HG03460 (cell line): ENCODE measurements around the gene BAG5.

Experiments
- ATAC-seq: cut with Tn5 transposase; IDR thresholded peaks from one replicate; pipeline ENCODE4 v1.9.1; 2021; ENCODE audit not compliant: unreplicated experiment

The BAG5 gene

DNA sequence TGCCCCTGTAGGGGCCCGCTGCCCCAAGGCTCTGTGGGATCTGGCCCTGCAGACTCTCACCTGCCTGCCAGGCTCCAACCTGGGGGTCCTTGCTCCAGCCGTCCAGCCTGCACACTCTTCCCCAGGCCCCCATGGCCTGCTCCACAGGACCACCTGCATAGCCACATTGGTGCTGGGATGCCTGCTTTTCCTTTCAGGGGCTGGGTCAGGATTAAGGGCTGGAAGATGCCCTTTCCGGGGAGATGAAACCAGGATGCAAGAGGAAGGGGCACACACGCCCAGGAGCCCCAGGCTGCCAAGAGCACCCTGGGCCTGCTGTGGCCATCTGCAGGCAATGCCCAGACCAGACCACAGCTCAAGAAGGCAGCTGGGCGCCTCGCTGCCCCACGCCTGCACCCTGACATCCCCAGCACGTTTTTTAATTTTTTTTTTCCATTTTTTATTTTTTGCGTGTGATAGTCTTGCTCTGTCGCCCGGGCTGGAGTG, 15.0 kb downstream of the BAG5 start:
- no peak for ATAC-seq

DNA sequence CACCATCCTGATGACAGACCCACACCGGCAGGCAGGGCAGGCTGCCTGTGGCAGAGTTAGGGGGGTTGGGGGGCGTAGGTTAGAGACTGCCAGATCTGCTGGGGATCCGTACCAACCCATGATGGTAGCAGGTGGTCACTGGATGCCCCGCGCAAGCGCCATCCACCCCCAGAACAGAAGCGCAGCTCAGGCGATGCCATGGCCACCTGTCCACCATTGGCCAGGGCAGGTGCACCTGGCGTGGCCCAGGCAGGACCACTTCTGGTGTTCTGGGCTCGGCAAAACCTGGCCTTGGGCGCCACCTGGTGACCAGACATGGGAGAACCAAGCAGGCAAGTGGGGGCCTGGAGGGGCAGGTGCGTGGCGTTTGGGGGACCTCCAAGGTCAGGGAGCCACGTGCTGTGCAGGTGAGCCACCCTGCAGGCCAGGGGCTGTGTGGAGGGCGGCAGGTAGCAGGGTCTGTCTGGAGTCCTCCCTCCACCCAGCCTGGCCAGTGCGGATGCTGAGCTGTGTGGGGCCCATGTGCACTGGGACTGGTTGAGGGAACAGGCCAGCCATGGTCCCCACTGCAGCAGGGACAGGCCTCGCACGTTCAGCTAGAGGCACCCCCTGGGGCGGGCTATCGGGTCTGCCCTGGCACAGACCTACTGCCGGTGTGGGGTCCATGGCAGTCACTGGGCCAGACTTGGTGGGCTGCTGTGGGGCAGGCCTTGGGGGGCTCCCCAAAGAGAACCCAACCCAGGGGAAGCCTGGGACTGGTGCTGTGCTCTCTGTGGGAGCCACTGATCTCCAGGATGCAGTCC, 15.6 kb downstream of the BAG5 start:
- no peak for ATAC-seq

DNA sequence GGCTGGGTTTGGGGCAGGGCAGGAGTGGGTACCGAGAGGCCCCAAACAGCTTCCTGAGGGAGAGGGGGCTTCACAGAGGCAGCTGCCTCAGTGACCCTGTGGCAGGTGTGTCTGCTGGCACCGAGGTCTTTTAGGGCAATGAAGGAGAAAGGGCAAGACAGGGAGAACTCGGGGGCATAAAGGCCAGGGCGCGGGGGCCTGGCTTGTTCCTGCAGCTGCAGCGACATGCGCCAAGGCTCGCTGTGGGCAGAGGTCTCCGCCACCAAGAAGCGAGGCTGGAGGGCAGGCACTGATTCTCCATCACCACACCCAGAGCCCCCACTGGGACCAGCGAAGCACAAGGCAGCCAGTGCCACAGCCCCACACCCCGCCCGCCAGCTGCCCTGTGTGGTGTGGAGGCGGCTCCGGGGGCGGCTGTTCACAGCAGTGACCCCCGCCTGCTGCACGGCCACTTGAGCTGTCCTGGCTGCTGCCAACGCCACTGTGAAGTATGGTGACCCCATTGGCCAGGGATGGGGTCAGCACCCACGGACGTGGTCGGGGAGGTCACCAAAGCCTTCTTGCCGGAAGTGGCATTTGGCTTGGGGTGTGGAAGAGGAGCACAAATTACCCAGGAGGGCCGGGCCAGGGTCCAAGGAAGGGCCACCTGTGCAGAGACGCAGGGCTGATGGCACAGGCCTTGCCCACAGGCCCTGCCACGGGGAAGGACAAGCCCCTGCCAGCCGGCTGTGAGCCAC, 16.4 kb downstream of the BAG5 start:
- ATAC-seq, result no peak

DNA sequence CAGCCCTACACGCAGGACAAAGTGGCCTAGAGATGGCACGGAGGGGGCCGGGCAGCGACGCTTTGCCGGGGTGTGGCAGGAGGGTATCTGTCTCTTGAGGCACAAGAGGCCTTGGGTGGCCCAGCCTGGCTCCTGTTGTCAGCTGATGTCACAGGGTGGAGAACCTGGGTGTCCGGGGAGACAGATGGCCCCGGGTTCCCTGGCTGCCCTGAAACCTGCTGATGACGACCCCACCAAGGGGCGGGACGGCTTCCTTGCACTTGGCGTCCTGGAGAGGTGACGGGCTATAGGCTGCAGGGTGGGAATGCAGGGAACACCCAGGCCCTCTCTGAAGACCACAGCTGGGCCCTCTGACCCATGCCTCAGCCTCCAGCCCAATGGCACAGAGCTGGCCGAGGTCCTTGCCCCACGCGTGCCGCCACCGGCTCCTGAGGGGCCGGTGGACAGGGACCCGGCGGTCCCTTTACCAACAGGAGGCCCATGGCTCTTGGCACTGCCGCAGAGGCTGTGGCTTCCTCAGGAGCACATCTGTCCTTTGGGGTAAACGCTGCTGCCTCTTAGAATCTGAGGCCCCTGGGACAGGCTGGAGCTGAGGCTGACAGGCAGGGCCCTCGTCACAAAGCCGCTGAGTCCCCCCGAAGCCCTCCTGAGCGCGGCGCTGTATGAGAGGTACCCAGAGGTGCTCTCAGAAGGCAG, 17.1 kb downstream of the BAG5 start:
- ATAC-seq, result no peak

DNA sequence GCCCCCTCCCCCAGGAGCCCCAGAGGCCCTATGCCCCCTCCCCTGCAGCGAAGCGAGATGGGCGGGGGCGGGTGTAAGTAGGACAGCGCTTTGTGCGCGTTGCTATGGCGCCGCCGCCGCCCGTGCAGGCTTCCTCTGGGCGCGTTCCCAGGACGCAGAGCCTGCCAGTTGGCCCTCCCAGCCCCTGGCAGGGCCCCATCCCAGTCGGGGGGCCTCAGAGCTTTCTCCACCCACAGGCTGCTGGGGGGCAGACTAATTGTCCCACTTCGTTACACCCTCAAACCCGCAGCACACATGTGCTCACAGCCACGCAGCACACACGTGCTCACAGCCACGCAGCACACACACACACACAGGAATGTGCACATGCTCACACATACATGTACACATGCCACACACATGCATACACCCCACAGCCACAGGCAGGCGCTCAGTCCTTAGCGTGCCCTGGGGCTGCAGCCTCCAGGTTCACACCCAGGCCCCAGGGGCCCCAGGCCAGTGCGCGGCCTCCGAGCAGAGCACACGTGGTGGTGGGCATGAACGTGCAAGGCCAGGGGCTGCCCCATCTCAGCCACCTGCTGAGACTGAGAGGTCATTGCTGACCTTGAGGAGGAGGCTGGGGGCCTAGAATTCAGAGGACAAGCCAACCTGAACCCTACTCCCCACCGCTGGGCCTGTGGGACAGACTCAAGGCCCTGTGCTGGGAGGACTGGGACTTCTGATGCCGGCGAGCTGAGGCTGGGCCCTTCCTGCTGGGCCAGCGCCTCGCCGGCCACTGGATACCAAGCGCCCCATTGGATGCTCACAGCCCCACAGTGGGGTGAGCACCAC, 17.9 kb downstream of the BAG5 start:
- no peak for ATAC-seq

DNA sequence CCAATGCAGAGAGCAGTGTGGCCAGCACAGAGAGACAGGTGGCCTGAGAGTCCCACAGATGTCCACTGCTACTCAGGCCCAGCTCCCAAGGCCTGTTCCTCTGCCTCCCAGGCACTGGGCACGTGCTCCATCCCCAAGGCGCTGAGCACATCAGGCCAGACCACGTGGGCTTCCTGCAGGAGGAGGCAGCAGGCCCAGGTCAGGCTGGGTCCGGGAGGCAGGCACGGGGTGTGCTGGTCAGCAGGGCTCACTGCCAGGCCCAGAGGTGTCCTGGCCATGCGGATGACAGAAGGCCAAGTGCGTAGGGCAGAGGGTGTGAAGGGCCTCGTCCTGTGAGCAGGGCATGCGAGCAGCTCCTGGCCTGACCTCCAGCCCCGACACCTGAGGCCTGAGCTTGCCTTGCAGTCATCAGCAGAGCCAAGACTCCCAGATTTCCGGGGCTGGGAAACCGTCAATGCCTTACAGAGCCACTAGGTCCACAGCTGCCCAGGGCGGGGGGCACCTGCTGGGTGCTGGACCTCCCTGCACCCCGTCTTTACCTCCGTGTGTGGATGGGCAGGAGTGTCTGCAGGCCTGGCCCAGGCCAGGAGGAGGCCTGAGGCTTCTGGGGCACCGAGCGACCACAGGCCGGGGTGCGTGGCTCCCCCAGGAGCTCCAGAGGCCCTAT, 18.6 kb downstream of the BAG5 start:
- no peak for ATAC-seq

DNA sequence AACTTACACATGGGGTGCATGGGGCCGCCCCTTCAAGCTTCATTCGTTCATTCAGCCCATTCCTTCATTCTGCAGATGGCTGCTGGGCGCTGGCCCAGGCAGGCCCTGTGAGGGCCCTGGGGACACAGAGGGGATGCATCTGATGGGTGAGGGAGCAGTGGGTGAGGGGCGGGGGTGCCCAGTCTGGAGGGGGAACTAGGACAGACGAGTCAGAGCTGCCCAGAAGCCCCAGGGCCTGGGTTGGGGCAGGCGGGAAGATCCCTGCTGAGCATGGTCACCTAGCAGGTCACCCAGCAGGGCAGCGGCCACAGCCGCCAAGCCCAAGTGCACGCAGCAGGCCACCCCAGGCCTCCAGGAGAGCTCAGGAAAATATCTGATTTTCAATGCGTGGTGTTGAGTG, 19.3 kb downstream of the BAG5 start:
- ATAC-seq, result no peak

DNA sequence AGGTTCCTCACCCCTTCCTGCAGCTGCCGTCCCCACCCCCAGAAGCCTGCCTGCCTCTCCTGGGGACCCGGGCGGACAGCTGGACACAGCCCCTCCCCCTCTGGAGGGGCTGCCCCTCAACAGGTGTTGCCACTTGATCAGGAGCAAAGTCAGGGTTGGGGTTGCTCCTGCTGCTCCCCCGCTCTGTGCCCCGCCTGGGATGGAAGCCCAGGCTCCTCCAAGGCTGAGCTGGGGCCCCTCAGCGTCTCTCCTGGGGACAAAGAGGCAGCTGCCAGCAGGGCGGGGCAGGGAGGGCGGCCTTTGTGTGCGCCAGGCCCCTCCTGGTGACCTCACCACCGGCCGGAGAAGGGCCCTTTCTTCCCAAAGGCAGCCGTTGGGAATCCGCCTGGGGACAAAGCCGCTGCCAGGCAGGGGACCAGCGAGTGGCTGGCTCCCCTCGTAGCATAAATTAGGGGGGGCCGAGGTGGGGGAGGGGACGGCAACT, 19.8 kb downstream of the BAG5 start:
- ATAC-seq, result no peak

DNA sequence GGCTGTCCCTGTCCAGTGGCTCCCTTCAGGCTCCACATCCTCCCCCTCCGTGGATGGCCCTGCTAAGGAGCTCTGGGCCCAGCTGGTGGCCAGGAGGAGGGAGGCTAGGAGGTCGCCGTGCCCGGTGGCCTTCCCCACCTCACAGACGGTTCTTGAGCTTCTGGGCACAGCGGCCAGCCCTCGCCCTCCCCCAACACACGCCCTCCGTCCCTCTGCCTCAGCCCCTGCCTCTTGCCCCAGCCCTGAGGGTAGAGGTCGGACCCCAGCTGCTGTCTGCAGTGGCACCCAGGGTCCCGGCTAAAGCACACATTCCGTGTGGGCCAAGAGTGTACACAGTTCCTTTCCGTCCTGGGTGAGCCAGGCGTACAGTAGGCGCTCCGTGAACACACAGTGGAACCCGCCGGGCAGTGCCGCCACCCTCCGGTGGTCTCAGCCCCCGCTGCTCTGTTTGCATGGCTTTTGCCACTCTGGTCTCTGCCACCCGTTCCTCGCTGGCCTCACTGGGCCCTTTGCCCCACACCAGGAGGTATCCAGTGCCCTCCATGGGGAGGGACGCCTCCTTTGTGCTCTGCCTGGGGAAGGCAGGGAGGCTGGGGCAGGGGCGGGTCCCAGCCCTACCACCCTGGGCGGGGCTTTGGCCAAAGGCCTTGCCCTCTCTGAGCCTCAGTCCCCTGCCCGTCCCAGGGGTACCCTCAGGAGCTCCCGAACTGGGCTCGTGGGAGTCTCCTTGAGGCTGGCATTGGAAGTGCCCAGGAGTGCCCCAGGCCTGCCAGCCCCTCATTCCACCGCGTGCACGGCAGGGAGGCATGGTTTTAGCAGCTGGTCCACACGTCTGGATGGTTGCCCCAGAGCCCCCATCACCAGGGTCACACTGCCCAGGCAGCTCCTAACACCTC, 20.5 kb downstream of the BAG5 start:
- no peak for ATAC-seq

DNA sequence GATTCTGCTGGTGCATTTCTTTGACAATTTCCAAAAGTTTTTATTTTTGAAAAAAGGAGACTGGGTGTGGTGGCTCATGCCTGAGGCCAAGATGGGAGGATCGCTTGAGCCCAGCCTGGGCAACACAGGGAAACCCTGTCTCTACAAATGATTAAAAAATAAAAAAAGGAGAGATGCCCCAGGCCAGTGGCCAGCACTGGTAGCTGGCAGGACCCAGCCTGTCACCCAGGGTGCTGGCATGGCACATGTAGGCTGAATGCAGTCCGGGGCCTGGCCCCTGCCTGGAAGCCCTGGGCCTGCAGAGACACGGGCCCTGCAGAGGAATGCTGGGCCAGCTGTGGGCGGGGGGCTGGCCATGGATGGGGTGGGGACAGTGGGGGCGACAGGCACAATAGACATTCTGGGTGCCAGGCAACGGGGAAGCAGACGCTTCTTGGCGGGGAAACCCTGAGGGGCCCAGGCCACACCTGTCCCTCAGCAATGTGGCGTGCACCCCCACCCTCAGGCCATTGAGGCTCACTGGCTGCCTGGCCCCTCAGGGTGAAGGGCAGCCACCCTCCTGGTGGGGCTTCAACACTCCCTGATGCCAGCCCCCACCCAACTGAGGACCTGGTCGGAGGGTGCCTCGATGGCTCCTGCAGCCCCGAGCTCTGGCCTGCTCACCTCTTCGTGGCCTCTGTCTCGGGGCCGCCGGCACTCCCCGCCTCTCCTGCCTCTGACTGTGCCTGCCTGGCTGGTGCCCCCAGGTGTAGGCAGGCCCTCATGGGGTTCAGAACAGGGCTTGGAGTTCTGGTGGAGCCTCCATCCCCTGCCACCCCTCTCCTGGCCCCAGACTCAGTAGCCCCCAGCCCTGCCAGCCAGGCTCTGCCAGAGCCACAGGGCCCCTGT, 21.4 kb downstream of the BAG5 start:
- ATAC-seq, result no peak

DNA sequence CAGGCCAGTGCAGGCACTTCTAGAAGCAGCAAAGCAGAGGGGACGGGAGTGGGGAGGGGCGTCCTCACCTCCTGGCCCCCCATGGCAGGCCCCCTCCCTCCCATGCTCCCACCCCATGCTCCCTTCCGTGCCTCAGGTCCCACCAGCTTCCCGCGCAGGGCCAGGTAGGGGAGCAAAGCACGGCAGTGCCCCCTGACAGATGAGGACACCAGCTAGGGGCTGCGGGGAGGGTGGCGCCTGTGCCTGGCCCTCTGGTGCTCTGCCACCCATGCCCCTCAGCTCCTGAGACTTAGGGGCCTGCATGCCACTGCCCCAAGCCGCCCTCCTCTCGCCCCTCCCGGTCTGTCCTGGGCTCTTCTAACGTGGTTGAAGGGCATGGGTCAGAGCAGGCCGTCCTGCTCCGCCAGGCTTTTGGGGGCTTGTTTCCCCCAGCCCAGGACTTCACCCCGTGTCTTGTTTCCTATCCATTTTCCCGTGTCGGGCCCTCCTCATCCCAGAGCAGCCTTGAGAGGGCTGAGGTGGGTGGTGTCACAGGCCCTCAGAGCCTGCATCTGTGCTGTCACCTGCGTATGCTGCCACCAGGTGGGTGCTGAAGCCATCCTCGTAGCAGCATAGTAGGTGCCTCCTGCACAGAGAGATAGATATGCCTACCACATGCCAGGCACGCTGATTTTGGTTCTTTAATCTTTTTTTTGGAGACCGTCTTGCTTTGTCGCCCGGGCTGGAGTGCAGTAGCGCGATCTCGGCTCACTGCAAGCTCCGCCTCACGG, 23.2 kb downstream of the BAG5 start:
- ATAC-seq, result no peak

DNA sequence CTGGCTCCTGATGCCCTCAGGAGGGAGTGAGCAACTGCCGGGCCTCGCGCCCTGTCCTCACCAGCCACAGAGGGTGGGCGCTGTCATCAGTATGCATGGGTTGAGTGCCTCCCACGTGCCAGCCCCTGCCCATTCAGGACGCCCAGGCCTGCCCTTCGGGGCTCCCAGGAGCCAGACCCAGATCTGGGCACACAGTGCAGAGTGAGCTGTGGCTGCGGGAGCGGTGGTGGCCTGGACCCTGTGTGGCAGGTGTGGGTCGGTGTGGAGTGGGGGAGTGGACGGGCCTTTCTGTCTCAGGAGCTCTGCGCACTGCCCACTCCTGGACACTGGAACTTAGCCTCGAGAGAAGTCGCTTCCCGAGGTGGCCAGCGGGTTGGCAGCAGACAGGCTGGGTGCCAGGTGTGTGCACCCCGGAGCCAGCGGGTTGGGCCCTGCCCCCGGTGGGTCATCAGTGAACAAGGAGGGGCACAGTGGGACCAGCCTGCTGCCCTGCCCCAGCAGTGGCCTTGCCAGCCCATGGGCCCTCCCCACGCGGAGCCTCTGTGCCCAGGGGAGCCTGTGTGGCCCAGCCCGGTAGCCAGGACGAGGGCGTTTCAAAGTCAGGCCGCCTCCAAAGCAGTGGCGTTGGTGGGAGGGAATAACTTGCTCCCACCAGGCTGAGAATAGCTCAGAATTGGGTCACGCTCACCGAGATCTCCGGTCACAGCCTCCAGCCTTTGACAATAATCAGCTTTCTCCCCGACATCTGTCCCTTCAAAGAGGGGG, 24.0 kb downstream of the BAG5 start:
- no peak for ATAC-seq

DNA sequence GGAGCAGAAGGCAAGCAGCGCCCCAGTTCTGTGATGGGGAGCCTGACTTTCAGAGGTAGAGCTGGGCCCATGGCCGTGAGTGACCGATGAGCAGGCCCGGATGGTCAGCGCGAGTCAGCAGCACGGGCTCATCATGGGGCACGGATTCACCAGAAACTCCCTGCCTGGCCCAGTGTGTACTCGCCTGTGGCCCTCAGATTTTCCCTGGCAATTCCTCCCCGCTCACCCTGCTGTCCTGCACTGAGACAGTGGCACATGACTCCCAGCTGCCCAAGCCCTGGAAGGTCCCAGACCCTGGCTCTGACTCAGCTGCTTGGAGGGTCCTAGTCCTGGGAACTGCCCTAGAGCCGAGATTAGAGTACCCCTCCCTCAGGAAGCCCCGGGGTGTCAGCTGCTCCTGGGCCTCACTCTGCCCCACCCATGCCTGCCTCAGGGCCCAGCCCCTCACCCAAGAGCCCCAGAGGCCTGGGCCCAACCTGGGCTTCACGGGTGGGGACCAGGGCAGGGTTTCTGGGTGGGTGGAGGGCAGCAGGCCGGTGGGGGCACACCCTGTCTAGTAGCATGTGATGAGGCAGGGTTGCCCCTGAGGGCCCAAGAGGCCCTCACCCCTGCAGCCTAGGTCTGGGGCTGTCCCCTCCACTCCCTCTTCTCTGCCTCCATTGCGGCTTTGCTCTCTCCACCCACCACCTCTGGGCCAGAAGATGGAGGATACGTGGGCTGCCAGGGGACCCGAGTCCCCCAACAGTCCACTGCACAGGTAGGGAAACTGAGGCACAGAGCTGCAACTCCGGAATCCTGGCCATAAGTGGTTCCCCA, 25.1 kb downstream of the BAG5 start:
- ATAC-seq, result no peak

DNA sequence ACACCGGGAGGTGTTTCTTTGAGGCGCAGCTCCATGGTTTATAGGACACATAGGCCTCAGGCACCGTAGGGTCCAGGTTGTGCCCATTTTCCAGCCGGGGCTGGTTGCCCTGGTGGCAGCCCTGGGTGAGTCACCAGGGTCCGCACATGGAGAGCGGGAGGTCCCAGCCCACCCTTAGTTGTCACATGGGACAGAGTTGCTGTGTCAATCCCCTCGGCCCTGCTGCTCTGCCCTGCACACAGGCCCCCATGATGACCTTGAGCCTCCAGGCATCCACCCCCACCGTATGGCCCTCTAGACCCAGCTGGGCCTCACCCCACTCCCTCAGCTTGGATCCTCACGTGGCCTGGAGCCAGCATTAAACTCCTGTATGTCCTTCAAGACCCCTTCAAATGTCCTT, 25.8 kb downstream of the BAG5 start:
- no peak for ATAC-seq

DNA sequence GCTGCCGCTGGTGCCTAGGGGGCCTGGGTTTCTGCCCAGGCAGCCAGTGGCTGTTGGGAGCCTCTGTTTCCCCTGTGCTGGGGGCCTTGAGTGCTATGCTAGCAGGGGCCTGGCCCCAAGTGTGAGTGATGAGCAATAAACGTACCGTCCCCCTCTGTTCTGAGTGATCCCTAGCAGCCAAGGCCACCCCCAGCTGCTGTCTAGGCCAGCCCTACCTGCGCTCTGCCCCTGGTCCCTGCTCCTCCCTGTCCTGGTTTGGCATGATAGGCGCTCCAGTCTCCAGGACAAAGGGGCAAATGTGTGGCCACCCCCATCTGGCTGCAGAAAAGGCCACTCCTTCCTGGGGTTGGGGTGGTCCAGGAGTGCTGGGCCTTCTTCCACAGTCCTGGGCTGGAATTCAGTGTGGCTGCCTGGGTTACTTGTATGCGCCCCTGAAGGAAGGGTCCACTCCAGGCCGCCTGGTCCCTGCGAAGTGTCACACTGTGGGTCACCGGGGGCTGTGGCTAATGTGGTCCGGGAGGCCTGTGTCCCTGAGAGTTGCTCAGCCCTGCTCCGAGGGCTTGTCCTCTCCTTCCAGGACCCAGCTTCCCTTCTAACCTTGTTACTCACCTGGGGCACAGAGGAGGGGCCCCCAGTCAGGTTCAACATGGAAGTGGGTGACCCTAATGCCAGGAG, 26.4 kb downstream of the BAG5 start:
- ATAC-seq, result no peak
